DOHH2 (cell line): Measurements from ENCODE around the gene MMP20.

Experiments
- H3F3A ChIP-seq: fragments of 200-600 bp; sonication (generic), shearing (Covaris generic); 2 replicates; pipeline ENCODE4 v1.6.0; 2016; ENCODE audit warnings: antibody characterized with exemption, mild to moderate bottlenecking; ENCODE audit not compliant: control insufficient read depth, insufficient read depth
- H3K27ac ChIP-seq: fragments of 200-600 bp; sonication (generic); 2 replicates; pipeline ENCODE4 v1.5.1; 2014; ENCODE audit warnings: low read depth, mild to moderate bottlenecking, low read length, moderate library complexity
- H3K27me3 ChIP-seq: fragments of 200-600 bp; sonication (generic); 2 replicates; pipeline ENCODE4 v1.6.1; 2014; ENCODE audit warnings: mild to moderate bottlenecking, low read length, mixed read lengths; ENCODE audit not compliant: control insufficient read depth
- H3K36me3 ChIP-seq: fragments of 200-600 bp; sonication (generic); 2 replicates; pipeline ENCODE4 v1.6.1; 2014; ENCODE audit warnings: mild to moderate bottlenecking, low read length, moderate library complexity, mixed read lengths; ENCODE audit not compliant: control insufficient read depth
- H3K4me1 ChIP-seq: fragments of 200-600 bp; sonication (generic); 2 replicates; pipeline ENCODE4 v1.6.1; 2014; ENCODE audit warnings: mild to moderate bottlenecking, low read length, mixed read lengths; ENCODE audit not compliant: control insufficient read depth
- H3K4me2 ChIP-seq: fragments of 200-600 bp; sonication (generic); 2 replicates; pipeline ENCODE4 v1.6.0; 2014; ENCODE audit warnings: mild to moderate bottlenecking, low read length, moderate library complexity
- H3K4me3 ChIP-seq: fragments of 200-600 bp; sonication (generic); 2 replicates; pipeline ENCODE4 v1.5.1; 2014; ENCODE audit warnings: mild to moderate bottlenecking, low read length, mixed read lengths
- H3K79me2 ChIP-seq: fragments of 200-600 bp; sonication (generic); 2 replicates; pipeline ENCODE4 v1.6.1; 2014; ENCODE audit warnings: mild to moderate bottlenecking, low read length, mixed read lengths; ENCODE audit not compliant: control insufficient read depth
- H3K9me2 ChIP-seq: fragments of 200-600 bp; sonication (generic); replicated peaks from 2 replicates; pipeline ENCODE4 v1.6.1; 2014; ENCODE audit warnings: mild to moderate bottlenecking, low read length, mixed read lengths; ENCODE audit not compliant: control insufficient read depth
- H3K9me3 ChIP-seq: fragments of 200-600 bp; sonication (generic); 2 replicates; pipeline ENCODE4 v1.6.1; 2014; ENCODE audit warnings: antibody characterized with exemption, low read length, mixed read lengths; ENCODE audit not compliant: control insufficient read depth, insufficient read depth
- H4K20me1 ChIP-seq: fragments of 200-600 bp; sonication (generic); 2 replicates; pipeline ENCODE4 v1.6.0; 2014; ENCODE audit warnings: low read depth, mild to moderate bottlenecking, antibody characterized with exemption, low read length, moderate library complexity; ENCODE audit not compliant: control insufficient read depth, insufficient read depth
- CTCF ChIP-seq: fragments of 200-600 bp; sonication (generic); IDR thresholded peaks from one replicate; pipeline ENCODE4 v1.5.1; 2014; ENCODE audit warnings: antibody characterized with exemption, mild to moderate bottlenecking, low read depth, low read length; ENCODE audit not compliant: poor library complexity, severe bottlenecking
- EZH2phosphoT487 ChIP-seq: fragments of 200-600 bp; sonication (generic); IDR thresholded peaks from 2 replicates; pipeline ENCODE4 v1.6.1; 2017; ENCODE audit warnings: borderline replicate concordance, mild to moderate bottlenecking, antibody characterized with exemption, low read length, moderate library complexity, mixed read lengths

The MMP20 gene

GRCh38 chr11:102598272-102598671 lies 26.9 kb downstream of the MMP20 start:
- no peak overlapping the region for H3K4me2 ChIP-seq
- H3K9me3 ChIP-seq, result no peaks in the 10 kb centered on the region
- no peak for TF ChIP-seq EZH2phosphoT487
- TF ChIP-seq CTCF, result no peak
- no peaks in the 10 kb centered on the region for H4K20me1 ChIP-seq
- no peaks in the 10 kb centered on the region for H3K36me3 ChIP-seq
- H3K27ac ChIP-seq, result no peak overlapping the region
- H3K79me2 ChIP-seq, result no peaks in the 10 kb centered on the region
- H3K27me3 ChIP-seq, result no peaks in the 10 kb centered on the region
- no peaks in the 10 kb centered on the region for H3F3A ChIP-seq
- no peak overlapping the region for H3K4me3 ChIP-seq
- no peaks in the 10 kb centered on the region for H3K9me2 ChIP-seq
- no peaks in the 10 kb centered on the region for H3K4me1 ChIP-seq

GRCh38 chr11:102596578-102596977 lies 28.6 kb downstream of the MMP20 start:
- Histone ChIP-seq H3K4me1 (peaks cover 4% of the 10 kb centered on the region), H3K9me3 (no peaks in the 10 kb centered on the region), H3K27ac (no peak overlapping the region), H3K27me3 (no peaks in the 10 kb centered on the region), H3K36me3 (no peaks in the 10 kb centered on the region), H3K9me2 (no peaks in the 10 kb centered on the region), H3K79me2 (no peaks in the 10 kb centered on the region), H3K4me3 (no peak overlapping the region), H3K4me2 (no peak overlapping the region), H4K20me1 (no peaks in the 10 kb centered on the region), H3F3A (no peaks in the 10 kb centered on the region)
- TF ChIP-seq CTCF, result no peak
- no peak for TF ChIP-seq EZH2phosphoT487

- H3K9me2 ChIP-seq, result no peaks in the 10 kb centered on the region
- H3K4me1 ChIP-seq, result peaks cover 25% of the 10 kb centered on the region
- TF ChIP-seq CTCF, result peak; percentile 69
- TF ChIP-seq EZH2phosphoT487, result no peak
Observed at GRCh38 chr11:102592634-102593581, 32.2 kb downstream of the MMP20 start.

More at GRCh38 chr11:102592634-102593581, 32.2 kb downstream of the MMP20 start:
- no peaks in the 10 kb centered on the region for H3F3A ChIP-seq
- no peak overlapping the region for H3K27ac ChIP-seq
- no peaks in the 10 kb centered on the region for H4K20me1 ChIP-seq
- H3K4me2 ChIP-seq, result no peak overlapping the region
- H3K36me3 ChIP-seq, result no peaks in the 10 kb centered on the region
- H3K79me2 ChIP-seq, result no peaks in the 10 kb centered on the region
- no peaks in the 10 kb centered on the region for H3K9me3 ChIP-seq
- H3K27me3 ChIP-seq, result no peaks in the 10 kb centered on the region
- H3K4me3 ChIP-seq, result no peak overlapping the region
